ENCODE data around the gene LAMTOR2. TPM values are rescaled to one million over a fixed set of nuclear protein-coding genes. Genes with fewer than 3 reads are reported as not detected.

Gene LAMTOR2
- total RNA-seq, 8 experiments from 2014 or later = 85.2 to 166 (median 102) TPM

DNA sequence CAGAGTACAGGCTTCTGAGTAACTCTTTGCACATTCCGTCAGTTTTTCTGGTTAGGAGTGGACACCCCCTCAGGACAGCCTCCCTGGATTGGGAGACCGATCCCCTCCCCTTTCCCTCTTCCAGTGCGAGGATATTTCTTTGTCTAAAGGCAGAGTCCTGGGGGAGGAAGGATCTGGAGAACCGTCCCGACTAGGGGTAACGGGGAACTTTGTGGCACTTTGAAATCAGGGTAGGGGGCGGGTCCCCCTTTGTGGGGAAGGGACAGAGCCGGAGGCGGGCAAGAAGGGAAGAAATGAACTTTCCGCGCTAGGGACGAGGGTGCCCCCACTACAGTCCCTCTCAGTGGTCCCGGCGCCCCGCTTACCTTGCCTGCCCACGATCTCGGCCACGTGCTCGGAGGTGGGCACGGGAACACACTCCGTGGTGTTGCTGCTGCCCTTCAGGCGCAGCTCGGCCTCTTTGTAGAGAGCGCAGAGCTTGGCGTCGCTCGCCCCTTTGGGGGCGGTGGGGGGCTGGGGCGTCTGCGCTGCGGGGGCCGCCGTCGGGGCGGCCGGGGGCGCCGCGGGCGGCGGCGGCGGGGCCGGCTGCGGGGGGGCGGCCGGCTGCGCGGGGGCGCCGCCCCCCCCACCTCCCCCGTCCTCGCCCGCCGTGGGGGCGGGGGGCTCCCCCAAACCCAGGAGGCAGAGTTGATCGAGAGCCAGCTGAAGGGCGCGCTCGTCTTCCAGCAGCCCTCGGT, 26.8 kb downstream of the LAMTOR2 start:
- ATAC-seq (replicated peaks in 6 of 8) = peak in 7 of 8 experiments; percentile 2 to 8 (median 4)
- in situ Hi-C loops (cut with MboI; ENCODE audit: low pct_unique_long_range_greater_than_20kb in 2 of 9, low sequenced_read_pairs in 9 of 9, unreplicated experiment in 9 of 9) = loop anchor here in 5 of 9 experiments (10.0 to 25.0 kb wide), 3 partner anchors 131 to 156 kb away; partner anchors contain the start of genes BGLAP (in 2 of the 5), PAQR6 (in 2 of the 5) and PMF1 (in 2 of the 5)

DNA sequence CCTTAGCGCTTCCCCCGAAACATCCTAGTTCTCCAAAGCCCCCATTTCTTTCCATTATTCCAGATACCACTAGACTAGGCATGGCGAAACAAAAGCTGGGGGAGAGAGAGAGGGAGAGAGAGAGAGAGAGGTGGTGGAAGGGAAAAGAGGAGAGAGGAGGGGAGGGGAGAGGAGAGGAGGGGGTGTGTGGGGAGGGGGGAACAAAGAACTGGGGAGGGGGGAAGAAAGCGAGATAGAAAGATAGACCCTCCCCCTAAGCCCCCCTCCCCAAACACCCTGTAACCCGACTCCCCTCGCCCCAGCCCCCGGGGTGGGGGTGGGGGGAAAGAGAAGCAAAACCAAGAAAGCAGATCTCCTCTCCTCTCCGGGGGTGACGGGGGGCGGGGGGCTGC, 27.3 kb downstream of the LAMTOR2 start:
- peak in 7 of 8 experiments; percentile 0 to 4 (median 2) for ATAC-seq (replicated peaks in 6 of 8)
- H3K4me1 ChIP-seq (replicated peaks in 1 of 2) = peaks cover 46 to 49% of the 10 kb centered on the region in 2 donors
- no CpG with 5 or more reads among the region's 10 CpGs for WGBS, 10 experiments

More for the DNA sequence above, 26.8 kb downstream of the LAMTOR2 start:
- Histone ChIP-seq H3K4me3 (peak overlapping the region; percentile 57 to 97 (median 79)), H3K27ac (peak overlapping the region; percentile 90), H3K4me1 (replicated peaks in 1 of 2) (peaks cover 43 to 46% of the 10 kb centered on the region in 2 donors)
- 0 to 11% (median 0%) methylated on average over 1 to 12 of the region's 61 CpGs; no CpG with 5 or more reads in 5 of the 10 experiments for WGBS, 10 experiments

DNA sequence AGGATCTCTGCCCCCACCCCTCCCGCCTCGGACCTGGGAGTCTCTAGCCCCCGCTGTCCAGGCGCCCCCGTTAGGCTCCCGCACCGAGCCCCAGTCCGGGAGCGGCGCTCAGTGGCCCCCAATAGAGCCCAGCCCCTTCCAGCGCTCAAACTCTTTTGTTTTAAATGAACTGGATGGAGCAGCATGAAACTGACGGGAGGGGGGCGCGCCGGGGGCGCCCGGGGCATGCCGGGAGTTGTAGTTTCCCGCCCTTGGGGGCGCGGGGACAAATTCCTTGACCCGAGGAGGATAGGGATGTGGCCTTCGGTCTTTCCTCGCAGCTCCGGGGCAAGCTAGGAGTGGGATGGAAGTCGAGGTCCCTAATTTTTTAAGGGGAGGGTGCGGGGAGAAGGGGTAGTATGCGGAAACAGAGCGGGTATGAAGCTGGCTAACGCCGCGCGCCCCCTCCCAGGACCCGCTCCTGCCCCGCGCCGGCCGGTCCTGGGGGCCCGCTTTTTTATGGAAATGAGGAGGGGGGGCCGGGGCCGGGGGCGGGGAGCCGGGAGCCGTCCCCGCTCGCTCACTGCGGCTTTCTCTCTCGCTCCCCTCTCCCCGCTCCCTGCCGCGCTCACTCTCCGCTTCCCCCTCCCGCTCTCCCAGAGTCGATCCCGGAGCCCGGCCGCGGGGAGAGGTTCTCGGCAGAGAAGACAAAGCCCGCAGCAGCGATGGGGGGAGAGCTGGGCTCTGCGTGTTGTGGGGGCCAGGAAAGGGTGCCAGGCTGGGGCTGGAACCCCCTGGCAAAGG, 27.9 kb downstream of the LAMTOR2 start, which contains the start of gene MEX3A:
Gene MEX3A (minus strand): TSS at position 157 of the 783 bp plus-strand sequence. CDS start 467 bp downstream, outside the sequence.
- 0% methylated on average over 5 of the region's 62 CpGs; no CpG with 5 or more reads in 9 of the 10 experiments for WGBS, 10 experiments
- peak within 1 kb of the TSS; percentile 57 to 97 (median 79) for H3K4me3 ChIP-seq
- H3K27ac ChIP-seq = peak within 1 kb of the TSS; percentile 90
- in situ Hi-C loops (cut with MboI; ENCODE audit: low pct_unique_long_range_greater_than_20kb in 2 of 9, low sequenced_read_pairs in 9 of 9, unreplicated experiment in 9 of 9) = loop anchor here in 5 of 9 experiments (10.0 to 25.0 kb wide), 3 partner anchors 130 to 155 kb away; partner anchors contain the start of genes BGLAP (in 2 of the 5), PAQR6 (in 2 of the 5) and PMF1 (in 2 of the 5)
- ATAC-seq (replicated peaks in 6 of 8) = peak; percentile 79 to 84 (median 80)
- H3K4me1 ChIP-seq (replicated peaks in 1 of 2) = peaks cover 42 to 52% of the 10 kb centered on the region in 2 donors

More for the DNA sequence above, 27.3 kb downstream of the LAMTOR2 start:
- Histone ChIP-seq H3K27ac (peak overlapping the region; percentile 90), H3K4me3 (peak overlapping the region; percentile 57 to 97 (median 79))
- in situ Hi-C loops (cut with MboI; ENCODE audit: low pct_unique_long_range_greater_than_20kb in 2 of 9, low sequenced_read_pairs in 9 of 9, unreplicated experiment in 9 of 9) = loop anchor here in 5 of 9 experiments (10.0 to 25.0 kb wide), 3 partner anchors 130 to 155 kb away; partner anchors contain the start of genes BGLAP (in 2 of the 5), PAQR6 (in 2 of the 5) and PMF1 (in 2 of the 5)

DNA sequence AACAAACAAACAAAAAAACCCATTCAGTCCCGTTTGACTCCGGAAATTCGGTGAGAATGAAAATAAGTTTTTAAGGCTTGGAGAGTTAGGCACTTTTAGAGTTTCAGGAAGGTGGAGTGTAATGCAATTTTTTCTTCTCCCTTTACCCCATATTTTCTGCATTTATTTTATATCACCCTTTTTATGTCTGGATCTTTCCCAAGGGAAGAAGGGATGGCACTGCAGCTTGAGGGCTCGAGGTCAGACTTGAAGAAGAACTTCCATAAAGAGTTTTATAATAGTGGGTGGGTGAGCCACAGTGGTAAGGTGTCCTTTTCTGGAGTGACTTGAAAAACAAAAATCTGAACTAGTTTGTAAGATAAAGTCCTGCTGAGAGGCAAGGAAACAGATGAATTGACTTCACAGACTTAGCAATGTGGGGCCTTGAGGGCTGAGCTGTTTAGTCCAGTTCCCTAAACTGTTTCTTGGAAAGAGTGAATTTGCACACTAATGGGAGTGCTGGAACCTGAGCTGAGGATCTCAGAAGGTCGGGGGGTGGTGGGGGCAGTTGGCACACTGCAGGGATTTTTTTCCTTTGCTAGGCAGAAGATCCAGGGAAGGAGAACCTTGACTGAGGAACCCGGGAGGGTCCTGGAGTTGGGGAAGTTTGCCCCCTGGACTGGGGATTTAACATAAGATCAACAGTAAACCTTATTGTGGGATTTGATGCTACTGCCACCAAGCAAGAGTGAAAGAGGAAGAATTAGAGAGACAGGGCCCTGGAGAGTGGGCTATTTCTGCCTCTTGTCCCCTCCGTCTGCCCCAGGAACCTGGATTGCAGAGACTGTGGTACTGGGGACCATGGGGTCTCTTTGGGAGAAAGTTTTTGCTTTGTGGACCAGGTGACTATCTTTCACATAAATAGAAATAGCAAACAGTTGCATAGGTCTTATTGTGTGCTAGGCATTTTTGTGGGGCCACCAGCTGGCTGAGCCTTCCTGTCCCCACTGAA, 29.5 kb downstream of the LAMTOR2 start:
- in situ Hi-C loops (cut with MboI; ENCODE audit: low pct_unique_long_range_greater_than_20kb in 2 of 9, low sequenced_read_pairs in 9 of 9, unreplicated experiment in 9 of 9) = loop anchor here in 5 of 9 experiments (10.0 to 25.0 kb wide), 3 partner anchors 128 to 153 kb away; partner anchors contain the start of genes BGLAP (in 2 of the 5), PAQR6 (in 2 of the 5) and PMF1 (in 2 of the 5)
- Histone ChIP-seq H3K4me1 (replicated peaks in 1 of 2) (peaks cover 28 to 39% of the 10 kb centered on the region in 2 donors), H3K27ac (peak overlapping the region in 1 of 2 donors; percentile 90), H3K4me3 (peak overlapping the region; percentile 57 to 97 (median 79))
- WGBS, 10 experiments = 0 to 100% (median 14%) methylated on average over 1 to 6 of the region's 7 CpGs
- ATAC-seq (replicated peaks in 6 of 8) = no peak

DNA sequence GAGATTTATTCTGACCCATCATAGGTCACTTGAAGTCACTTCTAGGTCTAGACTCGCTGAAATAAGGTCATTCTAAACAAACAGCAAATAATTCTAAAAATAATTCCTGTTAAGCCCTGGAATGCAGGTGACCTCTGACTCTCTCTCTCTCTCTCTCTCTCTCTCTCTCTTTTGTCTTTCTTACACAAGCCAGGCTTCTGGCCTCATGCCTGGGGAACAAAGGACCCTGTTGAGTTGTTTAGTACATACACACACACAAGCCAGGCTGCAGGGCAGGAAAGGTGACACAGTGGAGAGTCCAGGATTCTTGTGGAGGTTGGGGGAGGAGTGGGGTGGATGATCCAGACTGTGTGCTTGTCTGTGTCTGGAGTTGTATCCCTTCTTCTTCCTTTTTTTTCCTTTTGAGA, 31.7 kb downstream of the LAMTOR2 start:
- peaks cover 25 to 37% of the 10 kb centered on the region in 2 donors for H3K4me1 ChIP-seq (replicated peaks in 1 of 2)
- WGBS, 10 experiments = 14 to 44% (median 20%) methylated on average over 1 of the region's 1 CpG; no CpG with 5 or more reads in 3 of the 10 experiments
- no peak for ATAC-seq (replicated peaks in 6 of 8)
- in situ Hi-C loops (cut with MboI; ENCODE audit: low pct_unique_long_range_greater_than_20kb in 2 of 9, low sequenced_read_pairs in 9 of 9, unreplicated experiment in 9 of 9) = loop anchor here in 5 of 9 experiments (10.0 to 25.0 kb wide), 3 partner anchors 126 to 151 kb away; partner anchors contain the start of genes BGLAP (in 2 of the 5), PAQR6 (in 2 of the 5) and PMF1 (in 2 of the 5)
- no peak overlapping the region for H3K4me3 ChIP-seq
- peak overlapping the region in 1 of 2 donors; percentile 9 for H3K27ac ChIP-seq

DNA sequence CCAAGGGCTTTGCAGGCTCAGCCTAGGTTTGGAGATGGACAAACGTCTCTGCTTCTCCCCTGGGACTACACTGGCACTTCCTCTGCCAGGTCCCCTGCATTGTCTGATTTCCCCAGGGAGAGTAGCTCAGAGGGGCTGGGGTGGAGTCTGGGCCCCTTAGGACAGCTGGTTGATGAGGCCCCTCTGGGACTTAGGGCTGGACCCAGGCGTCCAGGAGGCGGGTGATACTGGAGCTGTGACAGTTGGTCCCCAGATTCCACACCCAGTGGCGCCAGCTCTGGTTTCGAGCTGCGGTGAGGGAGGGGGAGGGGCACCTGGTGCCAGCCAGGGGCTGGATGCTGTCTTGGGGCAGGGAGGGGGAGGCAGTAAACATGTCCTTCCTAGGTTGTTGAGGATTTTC, 35.1 kb downstream of the LAMTOR2 start:
- 43 to 80% methylated on average over 1 of the region's 6 CpGs; no CpG with 5 or more reads in 8 of the 10 experiments for WGBS, 10 experiments
- H3K4me3 ChIP-seq = no peak overlapping the region
- H3K4me1 ChIP-seq (replicated peaks in 1 of 2) = peaks cover 15 to 26% of the 10 kb centered on the region in 2 donors
- in situ Hi-C loops (cut with MboI; ENCODE audit: low pct_unique_long_range_greater_than_20kb in 2 of 9, low sequenced_read_pairs in 9 of 9, unreplicated experiment in 9 of 9) = loop anchor here in 8 of 9 experiments (5.0 to 25.0 kb wide), 5 partner anchors 43 to 148 kb away; partner anchors contain the start of genes BGLAP (in 2 of the 8), PAQR6 (in 2 of the 8) and PMF1 (in 2 of the 8)
- ATAC-seq (replicated peaks in 6 of 8) = peak in 4 of 8 experiments; percentile 9 to 14 (median 12)
- peak overlapping the region in 1 of 2 donors; percentile 6 for H3K27ac ChIP-seq

DNA sequence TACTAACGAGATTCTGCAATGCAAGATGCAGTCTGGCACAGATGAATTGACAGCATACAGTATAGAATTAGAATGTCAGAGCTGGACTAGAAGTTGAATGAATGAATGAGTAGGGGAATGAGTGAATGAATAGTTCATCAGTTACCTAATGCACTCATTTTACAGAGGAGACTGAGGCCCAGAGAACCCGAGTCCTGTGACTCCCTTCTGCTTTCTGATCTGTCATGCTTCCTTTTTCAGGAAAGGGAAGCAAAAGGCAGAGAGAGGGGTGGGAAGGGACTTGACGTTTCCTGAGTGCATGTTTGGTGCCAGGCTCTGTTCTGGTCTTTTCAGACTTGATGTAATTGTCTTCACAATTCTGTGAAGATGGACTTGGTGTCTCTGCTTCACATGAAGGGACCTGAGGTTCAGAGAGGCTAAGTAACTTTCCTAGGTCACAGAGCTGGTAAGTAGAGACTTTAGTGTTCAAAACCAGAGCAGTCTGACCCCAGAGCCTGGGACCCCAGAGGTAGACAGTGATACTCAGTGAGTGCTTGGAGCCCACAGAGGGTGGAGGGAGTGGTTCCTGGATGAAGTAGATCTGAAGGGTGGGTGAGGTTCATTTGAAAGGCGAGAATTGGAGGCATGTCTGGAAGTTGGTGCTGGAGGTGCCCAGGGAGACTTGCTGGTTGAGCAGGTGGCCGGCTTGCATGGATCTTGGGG, 35.7 kb downstream of the LAMTOR2 start:
- in situ Hi-C loops (cut with MboI; ENCODE audit: low pct_unique_long_range_greater_than_20kb in 2 of 9, low sequenced_read_pairs in 9 of 9, unreplicated experiment in 9 of 9) = loop anchor here in 7 of 9 experiments (5.0 to 25.0 kb wide), 5 partner anchors 42 to 147 kb away; partner anchors contain the start of genes BGLAP (in 2 of the 7), PAQR6 (in 2 of the 7) and PMF1 (in 2 of the 7)
- 0 to 78% (median 55%) methylated on average over 2 to 5 of the region's 5 CpGs; no CpG with 5 or more reads in 2 of the 10 experiments for WGBS, 10 experiments
- Histone ChIP-seq H3K27ac (no peak overlapping the region), H3K4me1 (replicated peaks in 1 of 2) (peaks cover 11 to 22% of the 10 kb centered on the region in 2 donors), H3K4me3 (no peak overlapping the region)
- peak in 5 of 8 experiments; percentile 43 to 53 (median 48) for ATAC-seq (replicated peaks in 6 of 8)

DNA sequence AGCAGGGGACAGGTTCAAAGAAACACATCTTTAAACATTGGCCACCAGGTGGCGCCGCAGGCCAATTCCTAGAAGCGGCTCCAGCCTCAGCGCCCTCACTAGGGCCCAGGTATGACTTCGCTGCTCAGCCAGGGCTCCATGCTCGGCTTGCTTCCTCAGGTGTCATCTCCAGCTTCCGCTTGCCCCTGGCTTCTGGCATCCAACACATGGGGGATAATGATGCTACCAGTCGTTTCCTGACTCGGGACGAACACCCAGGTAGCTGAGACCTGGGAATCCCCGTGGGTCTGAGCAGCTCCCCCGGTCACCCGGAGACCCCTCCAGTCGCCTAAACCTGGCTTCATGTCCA, 36.2 kb downstream of the LAMTOR2 start:
- in situ Hi-C loops (cut with MboI; ENCODE audit: low pct_unique_long_range_greater_than_20kb in 2 of 9, low sequenced_read_pairs in 9 of 9, unreplicated experiment in 9 of 9) = loop anchor here in 7 of 9 experiments (5.0 to 25.0 kb wide), 5 partner anchors 41 to 146 kb away; partner anchors contain the start of genes BGLAP (in 2 of the 7), PAQR6 (in 2 of the 7) and PMF1 (in 2 of the 7)
- peak; percentile 84 to 100 (median 90) for ATAC-seq (replicated peaks in 6 of 8)
- Histone ChIP-seq H3K27ac (no peak overlapping the region), H3K4me3 (no peak overlapping the region), H3K4me1 (replicated peaks in 1 of 2) (peaks cover 11 to 22% of the 10 kb centered on the region in 2 donors)
- 0 to 60% (median 36%) methylated on average over 1 to 11 of the region's 14 CpGs; no CpG with 5 or more reads in 5 of the 10 experiments for WGBS, 10 experiments

DNA sequence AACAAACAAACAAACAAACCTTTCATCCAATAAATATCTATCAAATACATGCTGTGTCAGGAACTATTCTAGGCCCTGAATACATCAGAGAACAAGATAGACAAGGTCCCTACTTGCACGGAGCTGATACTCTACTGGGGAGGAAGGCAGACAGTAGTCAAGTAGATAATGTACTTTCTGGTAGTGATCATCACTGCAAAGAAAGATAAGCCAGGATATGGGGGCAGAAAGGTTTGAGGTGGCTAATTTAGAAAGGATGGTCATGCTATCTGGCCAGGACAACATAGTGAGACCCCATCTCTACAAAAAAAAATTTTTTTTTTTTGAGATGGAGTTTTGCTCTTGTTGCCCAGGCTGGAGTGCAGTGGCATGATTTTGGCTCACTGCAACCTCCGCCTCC, 37.0 kb downstream of the LAMTOR2 start:
- Histone ChIP-seq H3K4me3 (no peak overlapping the region), H3K4me1 (replicated peaks in 1 of 2) (peaks cover 5 to 14% of the 10 kb centered on the region in 2 donors), H3K27ac (no peak overlapping the region)
- WGBS, 10 experiments = 40 to 100% (median 83%) methylated on average over 1 to 2 of the region's 2 CpGs; no CpG with 5 or more reads in 1 of the 10 experiments
- in situ Hi-C loops (cut with MboI; ENCODE audit: low pct_unique_long_range_greater_than_20kb in 2 of 9, low sequenced_read_pairs in 9 of 9, unreplicated experiment in 9 of 9) = loop anchor here in 7 of 9 experiments (5.0 to 25.0 kb wide), 5 partner anchors 41 to 146 kb away; partner anchors contain the start of genes BGLAP (in 2 of the 7), PAQR6 (in 2 of the 7) and PMF1 (in 2 of the 7)
- no peak for ATAC-seq (replicated peaks in 6 of 8)

DNA sequence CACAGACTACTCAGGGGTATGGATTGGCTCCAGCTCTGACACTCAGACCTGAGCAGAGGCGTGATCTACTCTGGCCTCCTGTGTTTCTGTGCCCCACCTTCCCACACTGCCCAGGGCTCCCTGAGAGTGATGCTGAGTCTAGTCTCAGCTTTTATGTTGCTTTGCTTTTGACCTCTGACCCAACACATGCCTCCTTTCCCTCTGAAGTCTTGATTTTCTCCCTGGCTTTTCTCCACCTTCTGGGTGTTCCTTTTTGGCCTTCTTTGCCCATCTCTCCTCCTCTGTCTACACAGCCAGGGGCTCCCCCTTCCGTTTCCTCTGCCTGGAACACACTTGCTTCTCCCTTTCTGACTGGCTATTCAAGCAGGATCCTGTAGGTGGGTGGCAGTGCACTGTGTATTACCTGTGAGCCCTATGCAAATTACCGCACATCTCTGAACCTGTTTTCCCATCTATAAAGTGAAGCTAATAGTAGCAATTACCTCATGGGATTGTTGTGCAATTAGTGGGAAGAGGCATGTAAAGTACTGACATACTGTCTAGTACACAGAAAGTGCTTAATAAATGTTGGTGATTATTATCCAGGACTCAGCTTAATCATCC, 41.4 kb downstream of the LAMTOR2 start:
- Histone ChIP-seq H3K27ac (no peak overlapping the region), H3K4me3 (no peak overlapping the region), H3K4me1 (replicated peaks in 1 of 2) (peaks cover 5% of the 10 kb centered on the region in 2 donors)
- WGBS, 10 experiments = 69 to 100% (median 100%) methylated on average over 1 to 3 of the region's 3 CpGs; no CpG with 5 or more reads in 3 of the 10 experiments
- in situ Hi-C loops (cut with MboI; ENCODE audit: low pct_unique_long_range_greater_than_20kb in 2 of 9, low sequenced_read_pairs in 9 of 9, unreplicated experiment in 9 of 9) = loop anchor here in 8 of 9 experiments (5.0 to 25.0 kb wide), 5 partner anchors 36 to 141 kb away; partner anchors contain the start of genes BGLAP (in 2 of the 8), PAQR6 (in 2 of the 8) and PMF1 (in 2 of the 8)
- peak in 1 of 8 experiments; percentile 5 for ATAC-seq (replicated peaks in 6 of 8)

All from motor neuron (in vitro differentiated cells).